NCI-H187 (cell line): ENCODE measurements around the gene UBE2I.

Experiments
- DNase-seq, 2 experiments: peaks; one replicate each; lab custom pipeline; 2025; lab: John Stamatoyannopoulos, UW

Gene UBE2I

DNA sequence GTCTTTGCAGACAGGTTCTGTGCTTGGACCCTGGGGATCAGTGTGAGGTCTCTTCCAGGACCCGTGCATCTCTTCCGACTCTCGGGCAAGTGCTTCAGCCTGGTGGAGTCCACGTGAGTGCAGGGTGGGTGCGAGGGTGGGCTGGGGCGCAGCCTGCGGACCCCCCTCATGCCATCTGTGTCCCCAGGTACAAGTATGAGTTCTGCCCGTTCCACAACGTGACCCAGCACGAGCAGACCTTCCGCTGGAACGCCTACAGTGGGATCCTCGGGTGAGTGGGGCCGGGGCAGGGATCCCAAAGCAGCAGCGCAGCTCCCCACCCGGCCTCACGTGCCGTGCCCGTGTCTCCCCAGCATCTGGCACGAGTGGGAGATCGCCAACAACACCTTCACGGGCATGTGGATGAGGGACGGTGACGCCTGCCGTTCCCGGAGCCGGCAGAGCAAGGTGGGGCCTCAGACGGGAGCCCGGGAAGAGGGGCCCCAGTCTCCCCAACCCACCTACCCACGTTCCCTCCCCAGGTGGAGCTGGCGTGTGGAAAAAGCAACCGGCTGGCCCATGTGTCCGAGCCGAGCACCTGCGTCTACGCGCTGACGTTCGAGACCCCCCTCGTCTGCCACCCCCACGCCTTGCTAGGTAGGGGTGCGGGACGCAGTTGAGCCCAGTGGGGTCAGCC, 52.4 kb downstream of the UBE2I start:
- no peak for DNase-seq

DNA sequence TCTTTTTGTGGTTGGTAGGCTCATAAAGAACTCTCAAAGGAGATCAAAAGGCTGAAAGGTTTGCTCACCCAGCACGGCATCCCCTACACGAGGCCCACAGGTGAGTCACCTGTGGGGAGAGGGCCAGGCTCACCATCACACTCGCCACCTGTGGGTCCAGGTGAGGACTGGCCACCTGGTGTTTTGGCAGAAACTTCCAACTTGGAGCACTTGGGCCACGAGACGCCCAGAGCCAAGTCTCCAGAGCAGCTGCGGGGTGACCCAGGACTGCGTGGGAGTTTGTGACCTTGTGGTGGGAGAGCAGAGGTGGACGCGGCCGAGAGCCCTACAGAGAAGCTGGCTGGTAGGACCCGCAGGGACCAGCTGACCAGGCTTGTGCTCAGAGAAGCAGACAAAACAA, 53.4 kb downstream of the UBE2I start:
- no peak for DNase-seq

DNA sequence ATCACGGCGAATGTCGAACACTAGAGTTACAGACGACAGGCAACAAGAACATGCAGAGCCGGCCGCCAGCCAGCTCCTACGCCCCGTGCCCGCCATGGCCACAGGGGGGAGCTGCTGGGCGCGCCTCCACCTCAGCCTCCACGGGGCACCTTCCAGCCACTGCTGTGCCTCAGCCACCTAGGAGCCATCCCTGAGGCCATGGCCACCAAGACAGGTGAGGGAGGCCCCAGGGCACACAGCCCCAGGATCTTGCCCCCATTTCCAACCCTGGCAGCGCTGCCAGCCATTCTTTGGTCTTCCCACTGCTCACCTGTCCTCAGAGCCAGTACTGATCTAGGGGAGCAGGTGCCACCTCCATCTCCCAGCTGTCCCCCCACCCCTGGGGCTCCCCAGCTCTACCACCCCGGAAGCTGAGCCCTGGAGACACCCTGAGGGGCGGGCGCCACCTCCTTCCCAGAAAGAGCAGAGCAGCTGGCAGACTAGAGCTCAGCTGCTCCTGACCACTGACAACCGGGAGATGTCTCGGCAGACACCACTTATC, 54.1 kb downstream of the UBE2I start:
- DNase-seq: peak in 1 of 2 experiments; percentile 22

DNA sequence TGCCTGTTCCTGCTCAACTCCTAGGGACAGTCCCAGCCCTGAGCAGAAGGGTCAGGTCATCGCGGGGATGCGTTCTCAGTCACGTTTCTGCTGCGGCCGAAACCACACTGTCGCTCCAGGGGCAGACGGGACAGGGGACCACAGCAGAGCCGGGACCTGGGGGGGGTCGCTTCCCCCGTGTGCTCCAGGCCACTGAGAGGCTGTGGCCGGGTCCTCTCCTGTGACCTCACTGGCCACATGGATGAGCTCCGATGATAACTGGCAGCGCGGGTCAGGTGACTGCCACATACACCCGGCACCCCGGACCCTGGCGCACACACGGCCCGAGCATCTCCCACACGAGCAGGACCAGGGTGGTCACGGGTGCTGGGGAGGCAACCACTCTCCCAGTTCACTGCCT, 55.1 kb downstream of the UBE2I start:
- DNase-seq: no peak

DNA sequence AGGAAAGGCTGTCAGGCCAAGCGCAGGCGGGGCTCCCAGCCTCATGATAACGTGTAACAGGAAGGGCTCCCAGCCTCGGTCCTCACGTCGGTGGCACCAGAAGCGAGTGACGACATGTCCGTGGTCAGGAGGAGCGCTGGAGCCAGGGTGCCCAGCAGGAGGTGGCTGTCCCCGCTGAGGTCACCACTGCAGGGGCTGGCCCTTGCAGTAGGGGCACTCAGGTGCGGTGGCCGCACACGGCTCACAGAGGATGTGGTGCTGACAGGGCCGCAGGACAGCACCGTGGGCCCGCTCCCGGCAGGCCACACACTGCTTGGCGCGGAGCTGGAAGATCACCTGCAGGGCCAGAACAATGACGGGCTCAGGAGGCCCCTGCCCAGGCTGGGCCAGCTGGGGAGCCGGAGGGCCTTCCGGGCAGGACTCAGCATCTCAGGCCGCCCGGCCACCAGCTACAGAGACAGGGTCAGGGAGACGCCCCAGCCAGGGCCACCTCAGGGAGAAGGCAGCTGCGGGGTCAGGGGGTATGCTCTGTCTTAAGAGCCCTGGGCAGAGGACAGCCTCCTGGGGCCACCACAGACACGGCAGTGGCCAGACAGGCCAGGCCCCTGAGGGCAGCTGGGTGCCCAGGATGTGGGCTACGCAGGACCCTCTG, 56.8 kb downstream of the UBE2I start:
- DNase-seq: no peak

DNA sequence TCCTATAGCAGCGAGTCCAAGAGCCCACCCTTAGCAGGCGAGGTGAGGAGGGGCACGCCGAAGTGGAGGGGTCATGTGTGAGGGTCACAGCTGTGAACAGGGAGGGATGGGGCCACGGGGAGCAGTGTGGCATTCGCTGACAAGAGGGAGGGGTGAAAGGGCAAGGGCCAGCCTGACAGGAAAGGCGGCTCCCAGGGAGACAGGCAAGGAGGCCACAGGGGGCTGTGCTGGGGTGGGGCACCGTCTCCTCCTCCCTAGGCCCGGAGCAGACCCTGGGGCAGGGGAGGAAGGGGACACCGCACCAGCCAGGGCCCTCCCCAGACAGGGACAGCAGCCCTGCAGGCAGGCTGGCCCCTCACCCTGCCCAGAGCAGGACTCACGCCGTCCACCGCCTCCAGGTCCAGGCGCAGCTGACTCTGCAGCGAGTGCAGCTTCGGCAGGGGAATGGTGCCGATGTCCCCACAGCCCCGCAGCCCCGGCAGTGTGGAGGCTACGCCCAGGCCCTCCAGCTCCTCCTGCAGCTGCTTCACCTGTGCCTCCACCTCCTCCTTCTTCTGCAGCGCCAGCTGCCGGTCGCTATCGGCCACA, 57.4 kb downstream of the UBE2I start:
- peak; percentile 49 to 59 for DNase-seq

- peak in 1 of 2 experiments; percentile 79 for DNase-seq
Observed at GRCh38 chr16:1367486-1368174, 58.2 kb downstream of the UBE2I start.

- DNase-seq: no peak
Observed at GRCh38 chr16:1371054-1371978, 61.9 kb downstream of the UBE2I start.

DNA sequence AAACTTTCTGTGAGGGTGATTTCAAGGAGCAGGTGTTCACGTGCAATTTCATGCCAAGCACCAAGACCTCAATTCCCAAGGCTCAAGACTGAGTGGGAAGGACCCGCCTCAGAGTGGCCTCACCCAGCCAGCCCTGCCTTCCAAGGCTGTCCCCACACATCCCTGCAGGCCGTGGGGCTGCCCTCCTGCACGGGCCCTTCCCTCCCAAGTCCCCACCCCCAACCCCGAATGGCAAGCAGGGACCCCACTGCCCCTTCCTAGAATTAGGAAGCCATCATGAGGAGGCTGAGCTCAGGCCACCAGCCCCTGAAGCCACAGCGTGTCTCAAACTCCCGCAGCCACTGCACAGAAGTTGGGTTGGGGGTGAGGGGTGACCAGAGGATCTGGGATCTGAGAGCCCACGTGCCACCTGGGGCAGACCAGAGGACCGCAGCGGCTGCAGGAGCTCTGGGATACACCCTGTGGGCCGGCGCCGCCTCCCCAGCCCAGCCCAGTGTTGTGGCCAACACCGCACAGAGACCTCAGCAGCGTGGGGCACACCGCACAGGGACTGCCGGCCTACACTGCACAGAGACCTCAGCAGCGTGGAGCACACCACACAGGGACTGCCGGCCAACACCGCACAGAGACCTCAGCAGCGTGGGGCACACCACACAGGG, 63.0 kb downstream of the UBE2I start:
- DNase-seq: no peak

GRCh38 chr16:1374418-1375297, 65.2 kb downstream of the UBE2I start:
- DNase-seq: no peak

DNA sequence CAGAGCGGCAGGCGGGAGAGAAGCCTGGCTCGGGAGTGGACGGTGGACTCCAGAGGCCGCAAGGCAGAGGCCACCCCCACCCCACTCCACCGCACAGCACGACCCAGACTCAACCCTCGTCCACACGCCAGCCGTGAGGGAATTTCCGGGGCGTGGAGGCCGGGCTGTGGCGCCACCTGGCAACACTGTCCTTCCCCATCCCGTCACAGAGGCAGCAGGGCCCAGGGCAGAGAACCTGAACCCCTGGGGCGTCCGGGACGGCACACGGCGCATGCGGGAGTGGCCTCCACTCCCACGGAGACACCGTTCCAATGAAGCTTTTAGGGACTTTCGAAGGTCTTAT, 65.8 kb downstream of the UBE2I start:
- no peak for DNase-seq

GRCh38 chr16:1375741-1376410, 66.4 kb downstream of the UBE2I start:
- DNase-seq: no peak
